SKM-1 (cell line): ENCODE results near the gene RCC1.
"Not testable (repeated sequence)": the region's sequence is repeated elsewhere in the genome, so short reads cannot be mapped to it uniquely, and the experiment has no call there.

ENCODE experiments used
- DNase-seq: peaks from one replicate; lab custom pipeline; 2025; ENCODE audit not compliant: unreplicated experiment; lab: John Stamatoyannopoulos, UW

RCC1 gene

DNA sequence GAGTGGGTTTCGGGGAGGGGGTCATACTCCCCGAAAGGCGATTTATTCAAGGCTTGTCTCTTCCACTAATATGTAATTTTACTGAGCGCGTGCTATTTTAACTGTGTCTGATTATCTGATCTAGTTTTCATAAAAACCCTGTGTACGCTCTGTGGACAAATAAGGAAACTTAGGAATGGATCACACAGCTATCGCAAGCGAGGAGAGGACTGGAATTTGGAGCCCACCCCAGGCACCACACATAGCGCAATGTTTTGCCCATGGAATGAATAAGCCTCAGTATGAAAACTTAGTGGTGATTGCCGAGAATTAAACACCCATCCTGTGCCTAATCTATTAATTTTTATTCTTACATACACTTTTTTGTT, 76.4 kb downstream of the RCC1 start:
- no peak for DNase-seq

DNA sequence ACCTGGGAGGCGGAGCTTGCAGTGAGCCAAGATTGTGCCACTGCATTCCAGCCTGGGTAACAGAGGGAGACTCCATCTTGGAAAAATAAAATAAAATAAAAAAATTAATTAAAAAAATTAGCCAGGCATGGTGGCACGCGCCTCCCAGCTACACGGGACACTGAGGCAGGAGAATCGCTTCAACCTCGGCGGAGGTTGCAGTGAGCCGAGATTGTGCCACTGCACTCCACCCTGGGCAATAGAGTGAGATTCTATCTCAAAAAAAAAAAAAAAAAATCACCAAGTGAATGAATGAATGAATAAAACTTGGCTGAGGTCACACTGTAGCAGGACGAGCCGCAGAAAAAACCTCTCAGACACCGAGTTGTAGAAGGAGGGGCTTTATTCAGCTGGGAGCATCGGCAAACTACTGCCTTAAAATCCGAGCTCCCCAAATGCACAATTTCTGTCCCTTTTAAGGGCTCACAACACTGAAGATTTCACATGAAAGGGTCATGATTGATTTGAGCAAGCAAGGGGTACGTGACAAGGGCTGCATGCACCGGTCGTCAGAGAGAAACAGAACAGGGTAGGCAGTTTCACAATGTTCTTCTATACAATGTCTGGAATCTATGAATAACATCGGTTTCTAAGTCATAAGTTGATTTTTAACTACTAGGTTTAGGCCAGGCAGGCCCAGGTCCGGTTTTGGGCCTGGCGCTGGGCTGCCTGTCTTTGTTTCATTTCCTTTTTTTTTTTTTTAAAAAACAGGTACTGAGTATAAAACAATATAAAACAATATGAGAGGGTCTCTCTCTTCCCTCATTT, 80.9 kb downstream of the RCC1 start:
- not testable (repeated sequence) for DNase-seq
